Liver (tissue), 9 donors: ENCODE data around the gene PON1. TPM values are rescaled to one million over a fixed set of nuclear protein-coding genes. Genes with fewer than 3 reads are reported as not detected.

ENCODE experiments used
- DNase-seq: peaks from one replicate; pipeline ENCODE4 v3.0.0-alpha.2; 2017; ENCODE audit warnings: low spot score
- H3K27ac ChIP-seq, 2 donors: one replicate each; pipeline ENCODE4 v1.7.0; 2013; ENCODE audit warnings: inconsistent platforms in 2 of 2, low read length in 2 of 2, control low read depth in 1 of 2, low read depth in 1 of 2, mild to moderate bottlenecking in 1 of 2
- H3K27me3 ChIP-seq, 4 donors: one replicate each; pipeline versions ENCODE4 v1.6.1 to v1.7.0; 2013; ENCODE audit warnings: low read length in 3 of 4, inconsistent platforms in 1 of 4, mild to moderate bottlenecking in 1 of 4, moderate library complexity in 1 of 4; ENCODE audit not compliant: control insufficient read depth in 4 of 4, insufficient read depth in 4 of 4
- H3K36me3 ChIP-seq, 4 donors: one replicate each; pipeline versions ENCODE4 v1.6.1 to v1.7.0; 2013; ENCODE audit warnings: low read length in 3 of 4, mild to moderate bottlenecking in 3 of 4, low read depth in 1 of 4, moderate library complexity in 1 of 4; ENCODE audit not compliant: control insufficient read depth in 4 of 4, insufficient read depth in 3 of 4
- H3K4me1 ChIP-seq, 4 donors: one replicate each; pipeline versions ENCODE4 v1.6.1 to v1.7.0; 2013; ENCODE audit warnings: low read length in 3 of 4, mild to moderate bottlenecking in 3 of 4, moderate library complexity in 1 of 4; ENCODE audit not compliant: control insufficient read depth in 4 of 4, insufficient read depth in 4 of 4
- H3K4me3 ChIP-seq, 3 donors: one replicate each; pipeline versions ENCODE4 v1.6.1 to v1.7.0; 2013; ENCODE audit warnings: low read length in 3 of 3, control low read depth in 1 of 3, low read depth in 1 of 3, mild to moderate bottlenecking in 1 of 3
- H3K9ac ChIP-seq, 2 donors: one replicate each; pipeline ENCODE4 v1.7.0; 2013; ENCODE audit warnings: low read length in 2 of 2, mild to moderate bottlenecking in 2 of 2, moderate library complexity in 2 of 2, control low read depth in 1 of 2, low read depth in 1 of 2
- H3K9me3 ChIP-seq, 4 donors: one replicate each; pipeline versions ENCODE4 v1.6.1 to v1.7.0; 2013; ENCODE audit warnings: low read length in 3 of 4; ENCODE audit not compliant: control insufficient read depth in 4 of 4
- EGR1 ChIP-seq, 2 donors: IDR thresholded peaks; 2 replicates each; pipeline ENCODE4 v1.6.1; 2016 to 2018; ENCODE audit warnings: antibody characterized with exemption in 2 of 2, low read depth in 2 of 2
- FOXA1 ChIP-seq: IDR thresholded peaks from 2 replicates; pipeline ENCODE4 v1.6.1; 2016; ENCODE audit warnings: antibody characterized with exemption
- FOXA2 ChIP-seq: IDR thresholded peaks from 2 replicates; pipeline ENCODE4 v1.6.1; 2016; ENCODE audit warnings: antibody characterized with exemption
- GABPA ChIP-seq, 2 donors: IDR thresholded peaks in 1 of 2; conservative IDR thresholded peaks in 1 of 2; 2 replicates each; pipeline ENCODE4 v1.6.1; 2016; ENCODE audit warnings: antibody characterized with exemption in 2 of 2, mild to moderate bottlenecking in 1 of 2, moderate library complexity in 1 of 2
- HNF4A ChIP-seq, 2 donors: conservative IDR thresholded peaks; 2 replicates each; pipeline ENCODE4 v1.6.1; 2016; ENCODE audit warnings: antibody characterized with exemption in 2 of 2, mild to moderate bottlenecking in 2 of 2
- HNF4G ChIP-seq: IDR thresholded peaks from 2 replicates; pipeline ENCODE4 v1.6.1; 2016; ENCODE audit warnings: antibody characterized with exemption
- JUND ChIP-seq, 2 donors: IDR thresholded peaks; 2 replicates each; pipeline ENCODE4 v1.6.1; 2016; ENCODE audit warnings: antibody characterized with exemption in 2 of 2
- NR2F2 ChIP-seq: IDR thresholded peaks from 2 replicates; pipeline ENCODE4 v1.6.1; 2016; ENCODE audit warnings: antibody characterized with exemption
- RAD21 ChIP-seq, 2 donors: IDR thresholded peaks; 2 replicates each; pipeline ENCODE4 v1.6.1; 2016; ENCODE audit warnings: antibody characterized with exemption in 2 of 2, mild to moderate bottlenecking in 2 of 2
- RXRA ChIP-seq, 2 donors: IDR thresholded peaks; 2 replicates each; pipeline ENCODE4 v1.6.1; 2017 to 2018; ENCODE audit warnings: antibody characterized with exemption in 2 of 2, mild to moderate bottlenecking in 1 of 2
- TAF1 ChIP-seq: conservative IDR thresholded peaks from 2 replicates; pipeline ENCODE4 v1.6.1; 2016; ENCODE audit warnings: antibody characterized with exemption, mild to moderate bottlenecking
- YY1 ChIP-seq: IDR thresholded peaks from 2 replicates; pipeline ENCODE4 v1.6.1; 2016; ENCODE audit warnings: antibody characterized with exemption, mild to moderate bottlenecking
- ZBTB33 ChIP-seq: IDR thresholded peaks from 2 replicates; pipeline ENCODE4 v1.6.1; 2016; ENCODE audit warnings: antibody characterized with exemption
- WGBS: extraction: QIAGEN DNeasy Blood & Tissue Kit; methylation state at CpG from one replicate; pipeline ENCODE4 v1.1.7; 2013; 5-methylcytosine and 5-hydroxymethylcytosine counted together
- polyA plus RNA-seq, 2 donors: library from polyadenylated mRNA; stranded (reverse) in 1 of 2; unstranded in 1 of 2; fragments of 200-250 nt in 1 of 2; fragments of >200 nt in 1 of 2; fragmentation: Nextera tagmentation in 1 of 2; extraction: Ambion mirVana in 1 of 2; gene quantifications; one replicate each; pipeline versions ENCODE4 v1.2.1 to v1.2.3, GENCODE V29; 2013 to 2015
- total RNA-seq, 2 donors: library from RNA; depleted of rRNA; stranded (reverse); fragments of >200 nt; gene quantifications; one replicate each; pipeline ENCODE4 v1.2.3, GENCODE V29; 2014
- TF ChIP-seq, protein P1 (sequence below): IDR thresholded peaks from 2 replicates; pipeline ENCODE4 v1.6.1; 2016; ENCODE audit warnings: antibody characterized with exemption, mild to moderate bottlenecking
- TF ChIP-seq, protein P2 (sequence below): IDR thresholded peaks from 2 replicates; pipeline ENCODE4 v1.6.1; 2016; ENCODE audit warnings: antibody characterized with exemption
- donor health status: healthy.
- donor health status: healthy.
- donor health status: healthy.
- donor health status: healthy.
- donor health status: healthy.

Gene PON1
- total and polyA plus RNA-seq, 4 donors, result 54.8 to 1,101 (median 207) TPM

DNA sequence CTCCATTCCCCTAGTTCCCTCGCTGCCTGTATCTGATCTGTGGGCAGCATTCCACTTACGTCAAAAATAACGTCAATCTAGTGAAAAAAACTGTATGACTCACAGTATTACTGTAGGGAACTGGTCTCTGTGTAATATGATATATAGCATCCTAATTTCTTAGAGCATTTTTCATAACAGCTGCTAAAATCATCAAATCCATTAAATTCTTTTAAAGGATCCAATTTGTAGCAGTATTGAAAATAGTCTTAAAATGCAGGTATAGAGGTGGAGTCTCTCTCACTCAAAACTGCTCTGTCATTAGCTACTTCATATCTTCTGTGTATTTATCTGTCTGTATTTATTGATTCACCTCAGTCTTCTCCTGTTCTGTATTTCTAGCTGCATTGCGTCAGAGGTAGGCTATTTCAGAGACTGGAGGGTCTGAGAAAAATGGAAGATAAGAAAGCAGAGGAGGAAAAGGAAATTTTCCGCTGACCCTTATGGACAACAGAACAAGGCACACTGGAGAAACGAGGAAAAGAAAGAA lies 59.9 kb downstream of the PON1 start:
- no peaks in the 10 kb centered on the region for H3K27me3 ChIP-seq
- no peak overlapping the region for H3K4me3 ChIP-seq
- H3K27ac ChIP-seq, result no peak overlapping the region
- H3K9me3 ChIP-seq, result no peaks in the 10 kb centered on the region
- H3K9ac ChIP-seq, result no peak overlapping the region
- H3K36me3 ChIP-seq, result no peaks in the 10 kb centered on the region
- 88% methylated on average over 6 of the region's 6 CpGs for WGBS
- no peak for DNase-seq
- H3K4me1 ChIP-seq, result no peaks in the 10 kb centered on the region
- TF ChIP-seq EGR1 (IDR thresholded peaks at IDR 0.05; ENCODE audit: low read depth in 2 of 2) (no peak), RXRA (IDR thresholded peaks at IDR 0.05) (no peak), NR2F2 (no peak), ZBTB33 (no peak), JUND (IDR thresholded peaks at IDR 0.05) (no peak)

DNA sequence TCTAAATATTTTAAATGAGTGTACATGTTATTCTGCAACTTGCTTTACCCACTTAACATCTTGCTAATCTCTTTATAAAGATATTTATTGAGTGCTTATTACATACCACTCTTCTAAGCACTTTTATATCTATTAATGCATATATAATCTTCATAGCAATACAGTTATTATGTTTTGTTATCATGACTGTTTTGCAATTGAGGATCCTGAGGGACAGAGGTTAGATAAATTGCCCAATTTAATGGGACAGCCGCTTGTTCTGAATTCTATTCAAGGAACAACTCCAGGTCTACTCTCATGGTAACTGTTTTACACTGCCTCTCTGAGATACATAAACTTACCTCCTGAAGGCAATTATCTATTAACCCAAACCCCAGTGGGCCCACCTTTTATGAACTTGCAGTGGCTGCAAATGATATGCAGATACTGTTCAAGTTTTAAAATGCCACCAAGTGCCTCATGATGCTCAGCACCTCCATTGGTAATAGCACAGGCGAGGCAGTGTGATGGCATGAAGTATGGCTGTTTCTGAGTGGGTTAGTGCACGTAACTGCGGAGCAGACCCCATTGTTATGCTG lies 60.5 kb downstream of the PON1 start:
- 85% methylated on average over 4 of the region's 4 CpGs for WGBS
- H3K9me3 ChIP-seq, result no peaks in the 10 kb centered on the region
- no peak overlapping the region for H3K9ac ChIP-seq
- no peaks in the 10 kb centered on the region for H3K36me3 ChIP-seq
- no peak for DNase-seq
- TF ChIP-seq ZBTB33 (no peak), YY1 (no peak), FOXA2 (no peak), JUND (IDR thresholded peaks at IDR 0.05) (no peak)
- H3K27ac ChIP-seq, result no peak overlapping the region
- H3K4me1 ChIP-seq, result no peaks in the 10 kb centered on the region
- H3K27me3 ChIP-seq, result no peaks in the 10 kb centered on the region
- H3K4me3 ChIP-seq, result no peak overlapping the region

DNA sequence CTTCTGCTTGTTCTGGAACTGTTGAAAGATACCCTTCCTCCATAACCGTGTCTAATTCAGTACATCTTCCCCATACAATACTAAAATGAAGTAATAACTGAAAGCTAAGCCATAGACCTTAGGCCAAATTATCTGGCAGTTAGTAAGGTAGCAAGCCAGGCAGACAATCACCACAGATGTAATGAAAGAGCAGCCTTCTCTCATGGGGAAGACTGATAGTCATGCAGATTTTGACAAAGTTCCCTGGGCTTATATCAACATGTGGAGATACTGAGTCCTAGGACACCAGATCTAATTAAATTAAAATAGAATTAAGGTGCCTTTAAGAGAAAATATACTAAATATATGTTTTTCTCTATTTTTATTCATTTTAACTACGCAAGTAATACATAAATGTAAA lies 61.5 kb downstream of the PON1 start:
- Histone ChIP-seq H3K9me3 (no peaks in the 10 kb centered on the region), H3K9ac (no peak overlapping the region), H3K27me3 (no peaks in the 10 kb centered on the region), H3K27ac (no peak overlapping the region), H3K4me1 (no peaks in the 10 kb centered on the region), H3K36me3 (no peaks in the 10 kb centered on the region), H3K4me3 (no peak overlapping the region)
- TF ChIP-seq FOXA1 (no peak), HNF4A (conservative IDR thresholded peaks at IDR 0.05) (no peak), YY1 (no peak)
- DNase-seq, result no peak
- 98% methylated on average over 2 of the region's 2 CpGs for WGBS

- Histone ChIP-seq H3K27me3 (no peaks in the 10 kb centered on the region), H3K27ac (no peak overlapping the region), H3K9ac (no peak overlapping the region), H3K4me1 (no peaks in the 10 kb centered on the region), H3K9me3 (no peaks in the 10 kb centered on the region), H3K36me3 (no peaks in the 10 kb centered on the region), H3K4me3 (no peak overlapping the region)
- no peak for DNase-seq
- TF ChIP-seq FOXA1, result no peak
- TF ChIP-seq RXRA (IDR thresholded peaks at IDR 0.05), result no peak
- no peak for TF ChIP-seq EGR1 (IDR thresholded peaks at IDR 0.05; ENCODE audit: low read depth in 2 of 2)
- TF ChIP-seq, protein P1, sequence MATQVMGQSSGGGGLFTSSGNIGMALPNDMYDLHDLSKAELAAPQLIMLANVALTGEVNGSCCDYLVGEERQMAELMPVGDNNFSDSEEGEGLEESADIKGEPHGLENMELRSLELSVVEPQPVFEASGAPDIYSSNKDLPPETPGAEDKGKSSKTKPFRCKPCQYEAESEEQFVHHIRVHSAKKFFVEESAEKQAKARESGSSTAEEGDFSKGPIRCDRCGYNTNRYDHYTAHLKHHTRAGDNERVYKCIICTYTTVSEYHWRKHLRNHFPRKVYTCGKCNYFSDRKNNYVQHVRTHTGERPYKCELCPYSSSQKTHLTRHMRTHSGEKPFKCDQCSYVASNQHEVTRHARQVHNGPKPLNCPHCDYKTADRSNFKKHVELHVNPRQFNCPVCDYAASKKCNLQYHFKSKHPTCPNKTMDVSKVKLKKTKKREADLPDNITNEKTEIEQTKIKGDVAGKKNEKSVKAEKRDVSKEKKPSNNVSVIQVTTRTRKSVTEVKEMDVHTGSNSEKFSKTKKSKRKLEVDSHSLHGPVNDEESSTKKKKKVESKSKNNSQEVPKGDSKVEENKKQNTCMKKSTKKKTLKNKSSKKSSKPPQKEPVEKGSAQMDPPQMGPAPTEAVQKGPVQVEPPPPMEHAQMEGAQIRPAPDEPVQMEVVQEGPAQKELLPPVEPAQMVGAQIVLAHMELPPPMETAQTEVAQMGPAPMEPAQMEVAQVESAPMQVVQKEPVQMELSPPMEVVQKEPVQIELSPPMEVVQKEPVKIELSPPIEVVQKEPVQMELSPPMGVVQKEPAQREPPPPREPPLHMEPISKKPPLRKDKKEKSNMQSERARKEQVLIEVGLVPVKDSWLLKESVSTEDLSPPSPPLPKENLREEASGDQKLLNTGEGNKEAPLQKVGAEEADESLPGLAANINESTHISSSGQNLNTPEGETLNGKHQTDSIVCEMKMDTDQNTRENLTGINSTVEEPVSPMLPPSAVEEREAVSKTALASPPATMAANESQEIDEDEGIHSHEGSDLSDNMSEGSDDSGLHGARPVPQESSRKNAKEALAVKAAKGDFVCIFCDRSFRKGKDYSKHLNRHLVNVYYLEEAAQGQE, result no peak
- no peak for TF ChIP-seq RAD21 (IDR thresholded peaks at IDR 0.05)
- no peak for TF ChIP-seq FOXA2
- TF ChIP-seq GABPA (IDR thresholded peaks at IDR 0.05 in 1 of 2, conservative IDR thresholded peaks at IDR 0.05 in 1 of 2), result no peak
- TF ChIP-seq TAF1, result no peak
- no peak for TF ChIP-seq HNF4G
- TF ChIP-seq, protein P2, sequence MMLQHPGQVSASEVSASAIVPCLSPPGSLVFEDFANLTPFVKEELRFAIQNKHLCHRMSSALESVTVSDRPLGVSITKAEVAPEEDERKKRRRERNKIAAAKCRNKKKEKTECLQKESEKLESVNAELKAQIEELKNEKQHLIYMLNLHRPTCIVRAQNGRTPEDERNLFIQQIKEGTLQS, result no peak
These were observed 62.4 kb downstream of the PON1 start for GRCh38 chr7:95261895-95262415.
